Measurements from ENCODE around the gene CDH2. TPM values are rescaled to one million over a fixed set of nuclear protein-coding genes. Genes with fewer than 3 reads are reported as not detected.

CDH2 gene
- total and polyA plus RNA-seq, 7 donors = 0.04 to 4.8 (median 0.52) TPM

DNA sequence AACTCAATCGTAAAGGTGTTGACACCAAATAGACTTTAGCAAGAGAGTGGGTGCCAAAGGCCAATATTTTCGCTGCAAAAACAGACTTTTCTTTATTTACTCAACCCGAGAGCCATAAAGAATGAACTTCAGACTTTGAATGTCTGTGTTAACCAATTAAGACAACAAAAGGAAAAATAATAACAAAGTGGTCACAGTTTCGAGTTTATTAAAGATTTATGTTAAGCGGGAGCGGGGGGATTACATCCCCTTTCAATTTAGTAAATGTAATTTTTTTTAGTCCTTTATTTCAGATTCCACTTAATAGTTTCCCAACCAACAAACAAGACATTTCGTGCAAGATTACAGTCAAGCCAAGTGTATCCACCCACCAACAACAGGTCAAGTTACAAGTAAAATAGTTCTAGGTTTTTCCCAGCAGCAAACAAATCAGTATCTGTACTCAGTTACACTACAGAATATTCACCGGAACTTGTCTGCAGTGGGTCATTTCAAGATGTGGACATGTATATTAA is 9.0 kb downstream of the CDH2 start:
- no peaks in the 10 kb centered on the region for H3K4me1 ChIP-seq
- H3K27ac ChIP-seq = no peak overlapping the region

DNA sequence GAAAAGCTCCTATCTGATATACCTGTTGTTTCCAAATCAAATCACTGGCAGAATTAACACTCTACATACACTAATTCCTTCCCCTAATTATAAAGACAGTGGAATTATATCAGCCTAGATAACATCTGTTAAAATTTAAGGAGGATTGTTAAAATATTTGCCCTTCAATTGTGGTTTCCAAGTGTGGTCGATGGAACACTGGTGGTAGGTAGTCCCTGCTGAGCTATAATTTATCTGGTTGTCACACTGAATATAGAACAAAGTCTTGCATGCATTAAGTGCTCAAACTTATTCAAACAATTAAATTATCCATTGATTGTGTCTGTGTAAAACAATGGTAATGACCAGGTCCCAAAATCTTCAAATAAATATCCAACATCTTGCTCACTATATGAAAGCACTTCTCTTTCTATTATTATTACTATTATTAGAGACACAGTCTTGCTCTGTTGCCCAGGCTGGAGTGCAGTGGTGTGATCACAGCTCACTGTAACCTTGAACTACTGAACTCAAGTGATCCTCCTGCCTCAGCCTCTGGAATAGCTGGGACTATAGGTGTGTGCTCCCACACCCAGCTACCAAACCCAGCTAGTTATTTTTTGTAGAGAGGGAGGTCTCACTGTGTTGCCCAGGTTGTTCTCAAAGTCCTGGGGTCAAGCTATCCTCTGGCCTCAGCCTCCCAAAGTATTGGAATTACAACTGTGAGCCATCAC is 12.0 kb downstream of the CDH2 start:
- TF ChIP-seq CTCF (IDR thresholded peaks at IDR 0.05) = no peak
- DNase-seq = no peak
- 19 to 28% (median 24%) methylated on average over 1 of the region's 1 CpG for WGBS, 3 donors
- intact Hi-C loops (cut with DNase I) = no loop called here
- no peaks in the 10 kb centered on the region for H3K36me3 ChIP-seq (ENCODE audit: insufficient read depth in 1 of 2, low read depth in 1 of 2)
- no peak overlapping the region for H3K4me3 ChIP-seq
- H3K27ac ChIP-seq = no peak overlapping the region
- no peaks in the 10 kb centered on the region for H3K9me3 ChIP-seq
- no peaks in the 10 kb centered on the region for H3K4me1 ChIP-seq
- no peaks in the 10 kb centered on the region for H3K27me3 ChIP-seq (ENCODE audit: insufficient read depth in 3 of 3, low read length in 2 of 3)
- ATAC-seq = no peak

More for the DNA sequence above, 9.0 kb downstream of the CDH2 start:
- Histone ChIP-seq H3K36me3 (ENCODE audit: insufficient read depth in 1 of 2, low read depth in 1 of 2) (no peaks in the 10 kb centered on the region), H3K27me3 (ENCODE audit: insufficient read depth in 3 of 3, low read length in 2 of 3) (peaks cover 0 to 22% (median 2%) of the 10 kb centered on the region in 3 donors), H3K4me3 (no peak overlapping the region), H3K9me3 (no peaks in the 10 kb centered on the region)
- TF ChIP-seq CTCF (IDR thresholded peaks at IDR 0.05) = no peak
- DNase-seq = no peak
- ATAC-seq = no peak
- intact Hi-C loops (cut with DNase I) = no loop called here
- WGBS, 3 donors = 72 to 83% (median 73%) methylated on average over 8 of the region's 8 CpGs

DNA sequence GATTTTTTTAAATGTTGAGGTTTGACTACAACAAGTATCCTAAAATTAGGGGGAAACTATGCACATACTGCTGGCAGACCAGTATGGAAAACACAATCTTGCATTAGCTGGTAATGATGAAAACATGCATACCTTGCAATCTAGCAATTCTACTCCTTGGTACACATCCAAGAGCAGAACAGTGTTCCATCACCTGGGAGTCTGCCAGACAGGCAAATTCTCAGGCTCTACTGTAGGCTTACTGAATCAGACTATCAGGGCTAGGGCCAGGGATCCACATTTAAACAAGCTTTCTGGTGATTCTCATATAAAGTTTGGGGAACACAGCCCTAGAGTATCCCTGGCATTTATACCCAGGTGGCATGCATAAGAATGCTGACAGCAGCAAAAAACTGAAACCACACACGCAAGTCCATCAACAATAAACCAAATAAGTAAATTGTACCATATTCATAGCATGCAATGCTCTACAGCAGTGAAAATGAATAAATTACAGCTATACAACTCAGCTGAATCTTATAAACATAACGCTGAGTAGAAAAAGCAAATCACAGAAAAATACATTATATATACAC is 13.6 kb downstream of the CDH2 start:
- intact Hi-C loops (cut with DNase I) = no loop called here
- H3K36me3 ChIP-seq (ENCODE audit: insufficient read depth in 1 of 2, low read depth in 1 of 2) = no peaks in the 10 kb centered on the region
- WGBS, 3 donors = 95 to 98% (median 96%) methylated on average over 2 of the region's 2 CpGs
- no peaks in the 10 kb centered on the region for H3K27me3 ChIP-seq (ENCODE audit: insufficient read depth in 3 of 3, low read length in 2 of 3)
- H3K27ac ChIP-seq = no peak overlapping the region
- no peaks in the 10 kb centered on the region for H3K9me3 ChIP-seq
- DNase-seq = no peak
- H3K4me1 ChIP-seq = no peaks in the 10 kb centered on the region
- no peak for TF ChIP-seq CTCF (IDR thresholded peaks at IDR 0.05)
- no peak overlapping the region for H3K4me3 ChIP-seq
- ATAC-seq = no peak

- H3K27ac ChIP-seq = no peak overlapping the region
- ATAC-seq = no peak
Observed at GRCh38 chr18:28161608-28162599, 15.0 kb downstream of the CDH2 start.

More at GRCh38 chr18:28161608-28162599, 15.0 kb downstream of the CDH2 start:
- H3K27me3 ChIP-seq (ENCODE audit: insufficient read depth in 3 of 3, low read length in 2 of 3) = no peaks in the 10 kb centered on the region
- no peak for TF ChIP-seq CTCF (IDR thresholded peaks at IDR 0.05)
- no peaks in the 10 kb centered on the region for H3K9me3 ChIP-seq
- intact Hi-C loops (cut with DNase I) = no loop called here
- H3K36me3 ChIP-seq (ENCODE audit: insufficient read depth in 1 of 2, low read depth in 1 of 2) = no peaks in the 10 kb centered on the region
- no peak for DNase-seq
- H3K4me1 ChIP-seq = no peaks in the 10 kb centered on the region
- no peak overlapping the region for H3K4me3 ChIP-seq
- 84 to 86% (median 85%) methylated on average over 9 of the region's 9 CpGs for WGBS, 3 donors
